HG02610 (cell line): ENCODE measurements around the gene SSBP3.
A peak's percentile ranks its signal among the peaks of the same experiment; 100 is the strongest.
"Not testable (repeated sequence)": the region's sequence is repeated elsewhere in the genome, so short reads cannot be mapped to it uniquely, and the experiment has no call there.

ENCODE experiments used
- ATAC-seq: cut with Tn5 transposase; IDR thresholded peaks from one replicate; pipeline ENCODE4 v1.9.1; 2021; ENCODE audit warnings: mild to moderate bottlenecking, moderate library complexity; ENCODE audit not compliant: unreplicated experiment

The SSBP3 gene

DNA sequence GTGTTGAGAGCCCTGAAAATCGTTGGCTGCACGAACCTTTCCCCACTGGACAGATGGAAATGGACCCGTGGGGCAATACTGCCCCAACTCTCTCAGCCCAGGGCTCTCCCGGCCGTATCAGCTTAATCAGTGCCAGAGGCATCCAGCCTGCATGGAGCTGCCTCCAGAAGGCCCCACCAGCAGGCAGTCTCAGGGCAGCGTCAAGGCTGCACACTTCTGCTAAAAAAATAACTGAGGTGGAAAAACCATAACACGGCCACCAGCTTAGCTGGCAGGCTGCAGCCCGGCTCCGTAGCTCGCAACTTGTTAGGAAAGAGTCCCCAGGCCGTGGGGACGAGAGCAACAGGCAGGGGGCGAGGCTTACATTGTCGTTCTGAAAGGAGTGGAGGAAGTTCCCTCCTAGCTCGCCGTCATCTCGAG is 178.3 kb downstream of the SSBP3 start:
- no peak for ATAC-seq

DNA sequence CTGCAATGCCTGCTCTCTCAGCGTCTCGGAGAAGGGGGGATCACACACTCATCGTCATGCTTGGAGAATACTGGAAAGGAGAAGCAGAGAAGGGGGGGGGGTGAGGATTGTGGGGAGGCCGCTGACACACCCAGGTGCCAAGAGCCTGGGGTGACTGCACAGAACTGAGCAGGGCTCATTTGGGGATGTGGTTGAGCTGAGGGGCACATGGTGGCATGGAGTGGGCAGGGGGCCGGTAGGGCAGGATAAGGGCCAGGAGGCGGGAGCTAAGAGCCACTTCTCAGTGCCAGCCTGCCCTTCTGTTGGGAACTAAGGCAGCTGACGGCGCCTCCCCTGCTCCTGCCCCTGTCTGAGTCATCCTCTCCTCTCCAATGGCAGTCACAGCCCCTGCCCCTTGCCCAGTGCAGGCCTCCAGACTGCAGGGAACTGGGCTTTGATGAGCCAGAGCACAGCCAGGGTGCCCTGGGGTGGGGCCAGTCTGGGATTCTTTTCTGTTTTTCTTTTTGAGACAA is 179.0 kb downstream of the SSBP3 start:
- no peak for ATAC-seq

DNA sequence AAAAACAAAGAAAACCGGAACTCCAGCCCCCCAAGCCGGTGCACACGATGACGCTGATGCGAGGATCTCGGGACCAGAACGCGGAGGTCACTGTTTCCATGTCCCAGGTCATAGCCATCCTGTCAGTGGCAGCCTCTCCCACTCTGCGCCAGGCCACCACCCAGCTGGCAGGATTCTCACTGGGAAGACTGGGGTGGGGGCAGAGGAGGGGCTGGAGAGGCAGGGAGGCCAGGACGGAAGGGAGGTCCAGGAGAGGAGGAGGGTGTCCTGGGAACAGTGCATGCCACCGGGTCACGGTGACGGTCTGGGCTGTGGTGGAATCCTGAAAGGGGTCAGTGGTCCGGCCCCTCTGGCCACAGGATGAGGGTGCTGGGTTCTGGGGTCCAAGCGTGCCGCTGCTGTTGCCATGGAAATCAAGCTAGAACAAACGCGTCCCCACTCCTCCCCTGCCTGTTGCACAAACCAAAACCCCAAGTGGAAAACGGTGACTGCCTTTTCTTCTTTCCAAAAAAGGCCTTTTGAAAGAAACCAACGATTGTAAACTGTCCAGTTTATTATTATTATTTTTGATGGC is 180.1 kb downstream of the SSBP3 start:
- ATAC-seq, result no peak

DNA sequence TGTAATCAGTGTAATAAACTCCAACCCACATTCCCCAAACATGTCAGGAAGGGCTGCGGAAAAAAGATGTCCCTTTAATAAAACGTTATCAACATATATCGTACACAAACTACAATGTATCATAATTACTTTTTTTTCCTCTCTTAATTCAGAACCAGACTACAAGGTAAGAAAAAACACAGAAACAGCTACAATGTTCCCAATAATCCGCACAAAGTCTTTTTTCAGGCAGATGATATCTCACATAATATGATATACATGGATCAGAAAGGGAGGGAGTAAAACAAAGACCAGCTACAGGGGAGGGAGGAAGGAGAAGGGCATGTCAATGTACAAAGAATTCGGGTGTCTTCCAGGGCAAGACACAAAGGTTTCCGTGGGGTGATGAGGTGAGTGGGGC is 180.8 kb downstream of the SSBP3 start:
- ATAC-seq, result no peak

DNA sequence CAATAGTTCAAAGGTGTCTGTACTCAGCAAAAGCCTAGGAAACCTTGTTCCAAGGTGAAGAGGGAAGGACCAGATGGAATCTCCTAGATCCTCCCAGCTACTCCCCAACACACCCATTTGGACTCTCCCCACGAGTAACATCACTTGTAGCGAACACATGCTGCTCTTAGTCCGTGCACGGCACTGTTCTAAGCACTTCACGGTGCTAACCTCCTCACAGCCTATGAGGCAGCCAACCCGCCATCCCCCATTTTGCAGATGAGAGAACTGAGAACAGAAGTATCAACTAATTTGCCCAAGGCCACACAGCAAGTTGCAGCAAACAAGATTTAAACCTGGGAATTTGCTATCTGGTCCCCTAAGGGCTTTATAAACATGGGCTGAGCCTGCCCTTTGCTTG is 182.0 kb downstream of the SSBP3 start:
- no peak for ATAC-seq

DNA sequence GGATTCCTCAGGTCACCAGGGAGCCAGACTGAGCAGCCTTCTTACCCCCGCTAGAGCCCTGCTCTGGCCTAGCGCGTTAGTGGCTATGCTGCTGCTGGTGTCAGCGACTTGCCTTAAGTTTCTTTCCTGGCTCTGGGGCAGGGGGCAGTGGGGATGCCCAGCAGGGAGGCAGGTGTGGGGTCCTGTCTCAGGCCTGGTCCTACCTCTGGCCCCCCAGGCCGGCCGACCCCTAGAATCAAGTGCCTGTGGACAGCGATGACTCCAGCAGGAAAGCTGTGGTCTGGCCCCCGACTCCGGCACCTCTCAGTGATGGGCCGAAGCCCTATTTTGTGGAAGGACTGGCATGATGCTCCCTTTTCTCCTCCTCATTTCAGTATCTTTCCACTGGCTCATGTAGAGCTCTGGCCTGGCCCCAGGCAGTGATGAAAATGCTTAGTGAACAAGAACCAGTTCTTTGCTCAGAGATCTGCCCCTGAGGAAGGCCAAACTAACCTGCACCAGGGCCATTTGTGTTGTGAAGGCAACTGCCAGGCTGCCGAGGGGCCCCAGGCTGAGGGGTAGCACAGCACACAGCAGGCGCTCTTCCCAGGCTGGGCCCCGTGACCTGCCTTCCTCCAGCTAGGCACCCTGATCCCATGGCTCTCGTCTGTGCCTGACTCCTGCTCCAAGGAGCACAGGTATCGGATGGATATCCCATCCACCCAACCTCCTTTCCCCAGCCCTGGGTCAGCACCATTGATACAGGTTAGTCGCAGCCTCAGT is 182.6 kb downstream of the SSBP3 start:
- ATAC-seq, result no peak

DNA sequence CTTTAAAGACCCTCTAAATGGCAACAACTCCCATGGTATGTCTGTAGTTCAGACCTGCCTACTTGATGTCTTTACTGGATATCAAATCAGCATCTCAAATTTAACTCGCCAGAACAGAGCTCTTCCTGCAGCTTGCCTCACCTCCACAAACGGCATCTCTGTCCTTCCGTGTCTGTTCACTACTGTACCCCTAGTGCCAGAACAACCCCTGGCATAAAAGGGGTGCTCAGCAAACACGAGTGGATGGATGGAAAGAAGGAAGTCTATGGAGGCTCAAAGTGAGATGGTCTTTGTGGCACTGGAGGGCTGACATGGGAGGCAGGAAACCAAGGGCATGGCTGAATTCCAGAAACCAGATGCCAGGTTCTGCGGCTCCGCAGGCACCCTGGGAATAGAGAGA is 183.5 kb downstream of the SSBP3 start:
- no peak for ATAC-seq

DNA sequence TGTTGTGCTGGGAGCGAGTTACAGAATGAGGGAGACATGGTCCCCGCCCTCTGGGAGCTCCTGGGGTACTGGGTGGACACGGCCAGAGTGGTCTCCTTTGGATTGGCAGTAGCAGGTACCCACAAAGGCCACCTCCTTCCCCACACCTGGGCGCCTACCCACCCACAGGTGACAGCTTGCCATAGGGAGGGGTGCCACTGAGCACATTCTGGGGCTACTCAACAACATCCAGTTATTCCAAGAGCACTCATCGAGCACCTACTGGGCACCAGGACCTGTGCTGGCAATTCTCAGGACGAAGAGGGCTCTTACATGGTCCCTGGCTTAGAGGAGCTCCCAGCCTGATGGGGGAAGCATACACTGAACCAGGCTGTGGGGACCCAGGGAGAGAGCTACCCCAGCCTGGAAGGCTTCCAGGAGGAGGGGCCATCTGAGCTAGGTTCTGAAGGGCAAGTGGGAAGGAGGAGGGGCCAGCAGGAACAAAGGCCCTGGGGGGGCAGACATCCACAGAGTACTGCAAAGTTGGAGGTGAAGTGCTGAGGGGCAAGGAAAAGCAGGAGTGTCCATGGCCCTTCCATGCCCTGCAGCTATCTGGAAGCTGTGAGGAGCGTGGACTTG is 184.2 kb downstream of the SSBP3 start:
- ATAC-seq, result no peak

DNA sequence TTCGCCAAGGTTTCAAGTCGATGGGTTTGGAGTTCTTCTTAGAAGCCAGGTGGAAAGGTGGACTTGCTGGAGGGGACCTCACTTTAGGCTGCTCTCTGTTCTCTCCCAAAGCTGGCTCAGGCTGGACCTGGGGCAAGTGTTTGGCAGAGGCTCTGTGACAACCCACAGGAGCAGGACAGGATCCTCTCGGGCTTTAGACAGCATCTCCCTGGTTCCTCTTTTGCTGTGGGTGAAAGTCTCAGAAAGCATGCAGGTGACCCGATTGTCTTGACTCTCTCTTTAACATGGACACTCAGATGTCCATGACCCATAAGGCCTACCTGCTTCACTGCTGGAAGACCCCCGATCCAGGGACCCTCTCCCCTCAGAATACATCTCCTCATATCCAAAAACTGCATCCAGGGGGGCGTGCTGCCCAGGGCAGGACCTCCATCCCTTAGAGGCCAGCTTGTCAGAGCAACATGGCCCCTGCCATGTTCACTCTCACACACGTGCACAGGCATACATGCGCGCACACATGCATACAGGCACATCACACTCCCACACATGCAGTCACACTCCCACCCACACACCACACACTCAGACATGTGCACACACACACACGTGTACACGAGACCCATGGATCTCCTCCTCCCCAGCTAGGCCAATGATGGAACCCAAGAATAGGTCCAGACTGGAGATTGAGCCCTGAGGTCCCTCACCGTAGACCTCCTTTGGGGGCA is 184.9 kb downstream of the SSBP3 start:
- no peak for ATAC-seq

DNA sequence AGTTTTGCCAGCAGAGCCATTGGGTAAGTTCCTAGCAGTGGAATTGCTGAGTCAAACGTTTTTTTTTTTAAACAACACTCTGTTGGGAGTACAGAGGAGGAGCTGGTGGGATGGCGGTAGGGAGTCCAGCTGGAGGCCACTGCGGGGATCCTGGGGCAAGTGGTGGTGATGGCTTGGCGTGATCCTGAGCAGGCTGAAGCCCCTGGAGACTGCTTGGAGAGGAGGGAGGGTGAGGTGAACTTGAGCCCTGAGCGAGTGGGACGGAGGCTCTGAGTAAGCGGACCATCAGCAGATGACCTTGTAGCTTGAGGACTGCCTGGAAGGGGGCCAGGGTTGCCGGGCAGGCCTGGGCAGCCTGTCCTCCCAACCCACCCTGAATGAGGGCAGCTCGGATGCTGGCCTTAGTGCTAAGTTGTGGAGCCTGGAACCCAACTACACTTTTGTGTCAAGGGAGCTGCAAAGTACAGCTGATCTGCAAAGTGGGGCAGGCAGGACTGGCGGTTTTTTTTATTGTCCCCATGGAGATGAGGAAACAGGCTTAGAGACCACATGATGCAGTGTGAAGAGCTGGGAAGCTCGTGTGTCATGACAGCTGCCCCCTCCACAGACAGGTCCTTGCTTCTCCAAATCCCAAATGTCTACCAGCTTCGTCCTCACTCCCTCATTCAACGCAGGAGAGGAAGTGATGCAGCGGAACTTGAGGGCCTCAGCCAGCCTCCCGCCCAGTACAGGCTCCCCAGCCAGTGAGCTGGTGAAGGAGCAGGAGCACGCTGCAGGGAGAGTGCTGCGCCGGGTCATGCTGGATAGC is 186.0 kb downstream of the SSBP3 start:
- no peak for ATAC-seq

DNA sequence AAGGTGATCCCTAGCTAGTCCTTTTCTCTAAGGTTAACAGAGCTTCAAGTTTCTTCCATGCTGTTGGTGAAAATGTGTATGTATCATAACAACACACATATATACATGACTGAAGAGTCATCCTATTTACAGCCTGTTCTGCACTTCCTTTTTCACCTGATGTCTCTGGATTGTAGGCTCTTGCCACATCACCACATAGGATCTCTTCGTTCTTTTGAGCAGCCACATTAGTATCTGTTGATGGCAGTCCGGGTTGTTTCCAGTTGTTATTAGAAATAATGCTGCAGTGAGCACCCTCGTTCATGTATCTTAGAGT is 186.5 kb downstream of the SSBP3 start:
- ATAC-seq, result no peak

DNA sequence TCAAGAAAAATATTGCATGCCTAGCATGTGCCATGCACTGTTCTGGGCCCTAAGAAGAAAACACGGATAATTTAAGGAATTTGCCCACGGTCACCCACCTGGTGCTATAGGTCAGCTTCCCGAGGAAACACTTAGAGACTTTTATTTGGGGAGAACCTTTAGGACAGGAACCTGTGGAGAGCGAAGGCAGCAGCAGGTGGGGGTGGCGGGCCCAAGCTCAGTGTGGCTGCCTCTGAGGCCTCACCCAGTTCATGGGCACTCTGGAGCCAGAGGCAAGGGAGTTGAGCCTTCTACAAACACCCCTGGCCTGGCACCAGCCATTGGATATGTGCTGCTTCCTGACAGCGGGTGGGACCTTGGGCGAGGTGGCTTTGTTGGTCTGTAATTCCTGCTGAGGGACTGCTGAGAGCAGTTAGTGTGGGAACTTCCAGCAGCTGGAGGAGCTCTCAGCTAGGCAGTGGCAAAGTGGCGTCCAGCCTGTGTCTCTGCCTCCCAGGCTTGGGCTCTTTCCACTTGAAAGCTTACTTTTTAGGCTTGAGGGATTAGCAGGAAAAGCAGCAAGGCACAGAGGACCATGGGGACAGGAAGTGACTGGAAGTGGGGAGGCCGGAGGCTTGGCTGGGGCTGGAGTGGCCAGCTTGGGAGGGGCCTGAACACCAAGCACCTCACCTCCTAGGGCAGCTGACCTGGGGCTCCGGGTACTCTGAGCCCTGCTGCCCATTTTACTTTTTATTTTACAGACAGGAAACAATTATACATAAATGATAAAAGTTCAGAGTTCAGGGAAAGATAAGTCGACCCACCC is 187.1 kb downstream of the SSBP3 start:
- no peak for ATAC-seq

DNA sequence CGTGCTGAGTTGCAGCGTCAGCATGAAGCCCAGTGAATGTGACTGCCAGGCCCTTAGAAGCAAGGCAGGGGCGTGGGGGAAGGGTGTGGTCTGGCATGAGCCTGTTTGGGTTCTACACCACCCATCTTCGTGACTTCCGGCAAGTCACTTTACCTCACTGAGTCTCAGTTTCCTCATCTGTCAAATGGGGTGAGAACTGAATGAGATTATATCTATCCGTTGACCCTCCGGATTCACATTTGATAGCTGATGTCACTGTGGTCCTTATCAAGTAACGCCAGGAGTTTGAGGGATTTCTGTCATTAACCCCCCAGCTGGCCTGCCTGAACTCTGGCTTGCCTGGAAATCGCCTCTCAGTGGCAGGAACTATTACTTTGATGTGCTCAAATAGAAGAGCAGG is 190.7 kb downstream of the SSBP3 start:
- no peak for ATAC-seq

DNA sequence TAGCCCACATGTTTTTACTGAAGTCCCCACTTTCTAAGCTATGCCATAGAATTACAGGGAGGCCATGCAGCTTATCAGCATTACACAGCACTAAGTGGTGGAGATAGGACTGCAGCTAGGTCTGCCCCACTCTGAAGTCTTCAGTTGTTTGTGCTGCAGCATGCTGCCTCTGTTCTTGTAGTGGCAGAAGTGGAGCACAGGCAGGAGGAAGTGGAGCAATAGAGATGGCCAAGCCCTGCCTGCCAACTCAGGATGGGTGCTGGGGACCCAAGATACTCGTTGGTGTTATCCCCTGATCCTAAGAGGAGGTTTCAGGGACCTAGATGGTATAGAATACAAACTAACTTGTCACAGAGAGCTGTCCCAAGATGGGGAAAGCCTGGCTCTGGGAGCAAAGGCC is 193.3 kb downstream of the SSBP3 start:
- ATAC-seq, result no peak

DNA sequence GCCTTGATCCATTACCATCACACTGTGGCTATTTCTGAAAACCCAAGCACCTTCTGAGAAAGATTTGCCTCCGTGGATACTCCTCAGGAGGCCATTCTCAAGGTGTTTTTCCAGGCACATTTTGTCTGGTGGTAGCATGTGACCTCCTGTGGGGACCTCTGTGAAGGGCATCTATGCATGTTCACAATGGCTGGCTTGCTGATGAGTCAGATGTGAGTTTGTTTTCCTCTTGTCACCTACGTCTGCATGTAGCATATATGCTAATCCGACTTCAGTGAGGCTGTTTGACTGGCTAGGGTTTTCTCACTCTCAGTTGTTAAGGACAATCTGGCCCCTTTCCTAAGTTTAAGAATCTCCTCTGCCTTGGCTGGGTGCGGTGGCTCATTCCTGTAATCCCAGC is 198.3 kb downstream of the SSBP3 start:
- ATAC-seq, result not testable (repeated sequence)

DNA sequence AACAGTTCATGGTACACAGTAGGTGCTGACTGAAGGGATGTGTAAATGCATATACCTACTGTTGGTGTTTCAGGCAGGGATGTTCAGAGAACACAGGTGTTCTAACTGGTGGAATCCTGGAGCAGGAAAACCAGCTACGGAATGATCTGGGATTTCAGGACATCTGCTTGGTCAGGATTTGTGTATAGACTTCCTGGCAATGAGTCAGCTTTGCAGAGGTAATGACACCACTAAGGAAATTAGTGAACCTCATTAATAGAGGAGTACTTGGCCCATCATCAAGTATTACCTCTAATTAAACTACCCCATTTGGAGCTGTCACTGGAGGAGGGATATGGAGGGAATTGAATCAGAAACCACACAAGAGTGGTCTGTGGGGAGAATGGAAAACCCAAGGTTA is 198.9 kb downstream of the SSBP3 start:
- ATAC-seq, result no peak

DNA sequence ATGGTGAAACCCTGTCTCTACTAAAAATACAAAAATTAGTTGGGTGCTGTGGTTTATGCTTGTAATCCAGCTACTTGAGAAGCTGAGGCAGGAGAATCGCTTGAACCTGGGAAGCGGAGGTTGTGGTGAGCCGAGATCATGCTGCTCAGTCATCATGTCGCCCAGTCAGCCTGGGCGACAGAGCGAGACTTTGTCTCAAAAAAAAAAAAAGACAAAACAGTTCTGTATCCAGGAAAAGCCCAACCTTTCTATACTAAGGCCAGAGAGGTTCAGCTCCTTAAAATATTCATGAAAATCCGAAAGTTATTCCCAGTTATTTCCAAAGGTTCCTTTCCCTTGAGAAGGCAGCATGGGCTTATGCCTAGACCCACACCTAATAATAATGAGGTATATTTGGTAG is 202.0 kb downstream of the SSBP3 start:
- ATAC-seq, result no peak

DNA sequence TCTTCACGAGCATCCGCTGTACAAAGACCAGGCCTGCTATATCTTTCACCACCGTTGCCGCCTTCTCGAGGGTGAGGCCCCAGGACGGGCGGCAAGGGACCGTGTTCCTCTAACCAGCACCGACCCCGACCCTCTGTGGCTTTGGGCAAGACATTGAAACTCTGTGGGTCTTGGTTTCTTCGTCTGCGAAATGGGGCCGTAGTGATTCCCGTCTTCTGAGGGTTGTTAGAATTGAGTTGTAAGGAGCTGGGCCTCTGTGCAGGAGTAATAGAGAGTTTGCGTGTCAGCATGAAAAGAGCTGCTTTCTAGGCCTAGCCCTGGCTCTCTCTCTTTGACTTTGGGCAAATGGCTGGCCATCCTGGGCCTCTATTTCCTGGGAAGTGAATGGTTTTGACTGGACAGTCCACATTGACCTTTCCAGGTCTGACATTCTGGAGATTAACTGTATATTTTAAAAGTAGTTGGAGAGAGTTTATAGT is 205.6 kb downstream of the SSBP3 start:
- peak; percentile 9 for ATAC-seq

DNA sequence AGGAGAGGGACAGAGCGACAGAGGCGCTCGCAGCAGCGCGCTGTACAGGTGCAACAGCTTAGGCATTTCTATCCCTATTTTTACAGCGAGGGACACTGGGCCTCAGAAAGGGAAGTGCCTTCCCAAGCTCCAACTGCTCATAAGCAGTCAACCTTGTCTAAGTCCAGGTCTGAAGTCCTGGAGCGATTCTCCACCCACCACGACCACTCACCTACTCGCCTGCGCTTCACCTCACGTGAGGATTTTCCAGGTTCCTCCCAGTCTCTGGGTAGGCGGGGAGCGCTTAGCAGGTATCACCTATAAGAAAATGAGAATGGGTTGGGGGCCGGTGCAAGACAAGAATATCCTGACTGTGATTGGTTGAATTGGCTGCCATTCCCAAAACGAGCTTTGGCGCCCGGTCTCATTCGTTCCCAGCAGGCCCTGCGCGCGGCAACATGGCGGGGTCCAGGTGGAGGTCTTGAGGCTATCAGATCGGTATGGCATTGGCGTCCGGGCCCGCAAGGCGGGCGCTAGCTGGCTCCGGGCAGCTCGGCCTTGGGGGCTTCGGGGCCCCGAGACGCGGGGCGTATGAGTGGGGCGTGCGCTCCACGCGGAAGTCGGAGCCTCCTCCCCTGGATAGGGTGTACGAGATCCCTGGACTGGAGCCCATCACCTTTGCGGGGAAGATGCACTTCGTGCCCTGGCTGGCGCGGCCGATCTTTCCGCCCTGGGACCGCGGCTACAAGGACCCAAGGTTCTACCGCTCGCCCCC is 206.3 kb downstream of the SSBP3 start, which contains the start of the genes CYB5RL and MRPL37:
CYB5RL (minus strand) TSS at position 266 of the 754 bp plus-strand sequence. CDS start 4,414 bp downstream, outside the sequence.
MRPL37 (plus strand) TSS at position 403 of the 754 bp plus-strand sequence; CDS start at position 480, 77 bp downstream.
- ATAC-seq, result peak; percentile 97
